HS-27A (cell line): ENCODE measurements around the gene ARHGAP21.
"Not testable (repeated sequence)": the region's sequence is repeated elsewhere in the genome, so short reads cannot be mapped to it uniquely, and the experiment has no call there.

Source experiments
- DNase-seq: peaks from one replicate; pipeline ENCODE4 v3.0.0-alpha.2; 2012; ENCODE audit warnings: low read depth, missing footprints

ARHGAP21 gene

GRCh38 chr10:24723788-24724380, at the start of gene ARHGAP21:
ARHGAP21 (minus strand) TSS chr10:24723887; CDS start chr10:24721899, 1,988 bp downstream.
- DNase-seq = no peak

GRCh38 chr10:24771943-24772694, 48.4 kb upstream of the ARHGAP21 start:
- DNase-seq = no peak

GRCh38 chr10:24764991-24765390, 41.3 kb upstream of the ARHGAP21 start:
- DNase-seq = not testable (repeated sequence)

GRCh38 chr10:24762966-24763623, 39.4 kb upstream of the ARHGAP21 start:
- DNase-seq = peak; percentile 50

GRCh38 chr10:24762161-24762924, 38.7 kb upstream of the ARHGAP21 start:
- DNase-seq = no peak

- no peak for DNase-seq
Measured at GRCh38 chr10:24759672-24760071, 36.0 kb upstream of the ARHGAP21 start.

- not testable (repeated sequence) for DNase-seq
Measured at GRCh38 chr10:24758254-24758653, 34.6 kb upstream of the ARHGAP21 start.

- DNase-seq = no peak
Measured at GRCh38 chr10:24756283-24756682, 32.6 kb upstream of the ARHGAP21 start.

- DNase-seq = no peak
Measured at GRCh38 chr10:24751716-24752115, 28.0 kb upstream of the ARHGAP21 start.

- no peak for DNase-seq
Measured at GRCh38 chr10:24750695-24751094, 27.0 kb upstream of the ARHGAP21 start.

- no peak for DNase-seq
Measured at GRCh38 chr10:24748214-24748613, 24.5 kb upstream of the ARHGAP21 start.

- no peak for DNase-seq
Measured at GRCh38 chr10:24744946-24745345, 21.3 kb upstream of the ARHGAP21 start.

GRCh38 chr10:24740714-24741113, 17.0 kb upstream of the ARHGAP21 start:
- DNase-seq = no peak

- DNase-seq = no peak
Measured at GRCh38 chr10:24737001-24737400, 13.3 kb upstream of the ARHGAP21 start.

- no peak for DNase-seq
Measured at GRCh38 chr10:24731942-24732341, 8.3 kb upstream of the ARHGAP21 start.

- no peak for DNase-seq
Measured at GRCh38 chr10:24730811-24731210, 7.1 kb upstream of the ARHGAP21 start.

GRCh38 chr10:24727786-24728185, 4.1 kb upstream of the ARHGAP21 start:
- DNase-seq = no peak

- DNase-seq = no peak
Measured at GRCh38 chr10:24726626-24727025, 2.9 kb upstream of the ARHGAP21 start.

GRCh38 chr10:24726029-24726428, 2.3 kb upstream of the ARHGAP21 start:
- not testable (repeated sequence) for DNase-seq

- DNase-seq = peak; percentile 78
Measured at GRCh38 chr10:24724381-24725228, 918 bp upstream of the ARHGAP21 start.

- no peak for DNase-seq
Measured at GRCh38 chr10:24723386-24723787, 300 bp downstream of the ARHGAP21 start.
